ENCODE measurements around the gene UNC45B.
"Not testable (repeated sequence)": the region's sequence is repeated elsewhere in the genome, so short reads cannot be mapped to it uniquely, and the experiment has no call there.

The UNC45B gene

DNA sequence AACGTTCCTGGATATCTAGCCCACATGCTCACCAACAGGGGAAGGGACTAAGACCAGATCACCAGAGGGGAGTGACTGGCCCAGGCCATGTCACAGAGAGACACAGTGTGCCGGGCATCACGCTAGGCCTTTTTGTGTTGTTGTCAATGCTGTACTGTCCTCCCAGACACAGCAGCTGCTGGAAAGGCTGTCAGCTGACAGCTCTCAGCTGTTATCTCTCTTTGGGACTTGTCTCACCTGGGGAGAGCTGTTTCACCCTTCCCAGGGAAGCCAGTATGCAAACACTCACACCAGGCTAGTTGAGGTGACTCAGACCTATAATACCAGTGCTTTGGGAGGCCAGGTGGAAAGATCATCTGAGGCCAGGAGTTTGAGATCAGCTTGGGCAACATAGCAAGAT is 19.4 kb downstream of the UNC45B start:
- Mint-ChIP-seq H3K4me1 (peaks cover 31% of the 10 kb centered on the region), H3K27me3 (no peaks in the 10 kb centered on the region), H3K9me3 (no peaks in the 10 kb centered on the region), H3K36me3 (ENCODE audit: insufficient read depth) (peaks cover 4% of the 10 kb centered on the region), H3K27ac (ENCODE audit: low read depth) (no peak overlapping the region), H3K4me3 (no peak overlapping the region)
- DNase-seq (ENCODE audit: low spot score in 2 of 2), result no peak
- no peak for ATAC-seq (replicated peaks; ENCODE audit: extremely low read depth, poor library complexity, severe bottlenecking)

DNA sequence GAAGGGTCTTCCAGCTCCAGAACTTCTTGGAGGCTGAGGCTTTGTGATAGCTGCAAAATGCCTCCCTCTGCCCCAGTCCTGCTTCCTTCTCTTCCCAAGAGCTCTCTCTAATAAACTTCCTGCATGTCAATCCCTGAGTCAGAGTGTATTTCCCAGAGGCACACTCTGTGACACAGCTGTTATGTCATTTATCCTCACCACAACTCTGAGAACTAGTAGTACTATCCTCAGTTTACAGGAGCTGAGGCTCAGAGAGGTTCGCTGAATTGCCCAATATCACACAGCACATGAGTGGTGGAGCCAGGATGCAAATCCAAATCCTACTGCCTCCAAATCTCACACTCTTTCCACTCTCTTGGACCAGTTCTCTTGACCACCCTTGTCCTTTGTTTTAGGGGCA is 20.0 kb downstream of the UNC45B start:
- Mint-ChIP-seq H3K9me3 (no peaks in the 10 kb centered on the region), H3K27ac (ENCODE audit: low read depth) (no peak overlapping the region), H3K27me3 (no peaks in the 10 kb centered on the region), H3K4me1 (peaks cover 27% of the 10 kb centered on the region), H3K4me3 (no peak overlapping the region), H3K36me3 (ENCODE audit: insufficient read depth) (peaks cover 4% of the 10 kb centered on the region)
- no peak for DNase-seq (ENCODE audit: low spot score in 2 of 2)
- no peak for ATAC-seq (replicated peaks; ENCODE audit: extremely low read depth, poor library complexity, severe bottlenecking)

DNA sequence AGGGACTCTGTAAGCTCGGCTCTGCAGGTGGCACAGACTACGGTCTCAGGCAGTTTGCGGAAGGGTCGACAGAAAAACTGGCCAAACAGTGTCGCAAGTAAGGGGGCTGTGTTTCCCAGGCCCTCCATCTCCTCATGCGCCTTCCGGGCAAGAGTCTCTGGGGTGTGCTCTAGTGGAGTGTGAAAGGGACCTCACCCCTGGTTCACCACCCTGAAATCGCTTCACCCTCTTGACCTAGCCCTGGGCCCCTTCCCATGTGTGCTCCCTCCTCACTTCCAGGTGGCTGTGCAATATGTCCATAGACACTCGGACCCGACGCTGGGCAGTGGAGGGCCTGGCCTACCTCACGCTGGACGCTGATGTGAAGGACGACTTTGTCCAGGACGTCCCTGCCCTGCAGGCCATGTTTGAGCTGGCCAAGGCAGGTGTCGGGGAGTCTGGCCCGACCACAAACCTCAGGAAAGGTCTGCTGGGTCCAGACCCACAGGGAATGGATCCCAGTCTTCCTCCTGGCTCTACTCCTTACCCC is 22.3 kb downstream of the UNC45B start:
- ATAC-seq (replicated peaks; ENCODE audit: extremely low read depth, poor library complexity, severe bottlenecking) (no peak), DNase-seq (ENCODE audit: low spot score in 2 of 2) (no peak)
- H3K27me3 Mint-ChIP-seq, result no peaks in the 10 kb centered on the region
- no peak overlapping the region for H3K27ac Mint-ChIP-seq (ENCODE audit: low read depth)
- no peak overlapping the region for H3K4me3 Mint-ChIP-seq
- H3K9me3 Mint-ChIP-seq, result no peaks in the 10 kb centered on the region
- H3K36me3 Mint-ChIP-seq (ENCODE audit: insufficient read depth), result no peaks in the 10 kb centered on the region
- peaks cover 27% of the 10 kb centered on the region for H3K4me1 Mint-ChIP-seq

DNA sequence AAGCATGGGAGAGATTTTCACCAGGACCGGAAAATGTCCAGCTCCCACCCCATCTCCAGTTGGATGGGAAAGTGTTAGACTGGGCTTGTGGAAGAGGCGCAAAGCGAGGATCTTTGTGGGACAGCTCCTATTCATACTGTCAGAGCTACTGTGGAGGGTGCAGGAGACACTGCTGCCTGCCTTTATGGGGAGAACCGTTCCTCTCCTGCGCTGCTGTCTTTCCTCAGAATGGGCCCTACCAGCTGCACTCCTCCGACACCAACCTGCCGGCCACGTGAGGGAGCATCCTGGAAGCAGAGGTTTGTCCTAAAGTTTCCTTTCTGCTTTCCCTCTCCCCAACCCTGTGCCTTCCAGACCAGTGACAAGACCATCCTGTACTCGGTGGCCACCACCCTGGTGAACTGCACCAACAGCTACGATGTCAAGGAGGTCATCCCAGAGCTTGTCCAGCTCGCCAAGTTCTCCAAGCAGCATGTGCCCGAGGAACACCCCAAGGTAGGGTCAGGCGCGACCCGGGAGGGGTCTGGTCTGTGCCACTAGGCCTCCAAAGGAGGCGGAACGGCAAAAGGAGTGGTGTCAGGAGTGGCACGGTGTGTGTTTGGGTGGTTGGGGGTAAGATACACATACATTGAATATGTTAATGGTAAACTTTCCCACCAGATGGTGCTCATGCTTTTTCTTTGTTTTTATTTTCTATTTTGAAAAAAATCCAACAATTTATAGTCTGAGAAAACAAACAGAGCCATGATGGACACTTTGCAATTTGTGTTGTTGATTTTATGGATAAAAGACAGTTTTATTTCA is 23.6 kb downstream of the UNC45B start:
- H3K9me3 Mint-ChIP-seq, result no peaks in the 10 kb centered on the region
- peaks cover 33% of the 10 kb centered on the region for H3K4me1 Mint-ChIP-seq
- DNase-seq (ENCODE audit: low spot score in 2 of 2) (peak; percentile 23 to 28), ATAC-seq (replicated peaks; ENCODE audit: extremely low read depth, poor library complexity, severe bottlenecking) (peak; percentile 77)
- no peaks in the 10 kb centered on the region for H3K36me3 Mint-ChIP-seq (ENCODE audit: insufficient read depth)
- H3K4me3 Mint-ChIP-seq, result peak overlapping the region; percentile 45
- no peaks in the 10 kb centered on the region for H3K27me3 Mint-ChIP-seq
- peak overlapping the region; percentile 53 for H3K27ac Mint-ChIP-seq (ENCODE audit: low read depth)

DNA sequence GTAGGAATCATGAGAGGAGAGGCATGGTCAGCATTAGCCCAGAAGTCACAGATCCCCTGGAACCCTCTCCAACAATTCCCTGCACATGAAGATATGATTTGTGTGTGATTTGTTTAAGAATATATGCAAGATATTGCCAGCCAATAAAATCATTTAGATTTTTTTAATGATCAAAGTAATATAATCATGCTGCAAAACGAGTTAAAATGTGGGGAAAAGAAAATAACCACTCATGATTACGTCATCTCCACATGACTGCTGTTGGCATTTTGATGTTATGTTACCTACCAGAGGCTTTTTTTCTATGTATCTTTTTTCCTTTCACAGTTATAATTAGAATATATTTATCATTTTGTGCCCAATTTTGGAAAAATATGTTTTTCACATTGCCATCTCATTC is 24.2 kb downstream of the UNC45B start:
- Mint-ChIP-seq H3K9me3 (no peaks in the 10 kb centered on the region), H3K27me3 (no peaks in the 10 kb centered on the region), H3K4me1 (peaks cover 39% of the 10 kb centered on the region), H3K27ac (ENCODE audit: low read depth) (peak overlapping the region; percentile 53), H3K4me3 (peak overlapping the region; percentile 45), H3K36me3 (ENCODE audit: insufficient read depth) (no peaks in the 10 kb centered on the region)
- DNase-seq (ENCODE audit: low spot score in 2 of 2) (no peak), ATAC-seq (replicated peaks; ENCODE audit: extremely low read depth, poor library complexity, severe bottlenecking) (peak; percentile 73)

DNA sequence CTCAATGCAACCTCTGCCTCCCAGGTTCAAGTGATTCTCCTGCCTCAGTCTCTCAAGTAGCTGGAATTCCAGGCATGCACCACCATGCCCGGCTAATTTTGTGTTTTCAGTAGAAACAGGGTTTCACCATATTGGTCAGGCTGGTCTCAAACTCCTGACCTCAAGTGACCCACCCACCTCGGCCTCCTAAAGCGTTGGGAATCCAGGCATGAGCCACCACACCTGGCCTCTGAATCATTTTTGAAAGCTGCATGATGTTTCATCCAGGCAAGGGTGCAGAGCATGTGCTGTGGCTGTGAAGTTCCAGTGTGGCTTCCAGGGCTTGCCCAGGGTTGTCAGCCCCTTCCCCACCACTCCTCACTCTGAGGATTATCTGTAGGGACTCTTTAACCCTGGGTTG is 24.7 kb downstream of the UNC45B start:
- not testable (repeated sequence) for ATAC-seq (replicated peaks; ENCODE audit: extremely low read depth, poor library complexity, severe bottlenecking); H3K4me3 Mint-ChIP-seq; H3K36me3 Mint-ChIP-seq (ENCODE audit: insufficient read depth); H3K27ac Mint-ChIP-seq (ENCODE audit: low read depth); H3K27me3 Mint-ChIP-seq; DNase-seq (ENCODE audit: low spot score in 2 of 2); H3K9me3 Mint-ChIP-seq
- H3K4me1 Mint-ChIP-seq, result peaks cover 44% of the 10 kb centered on the region

DNA sequence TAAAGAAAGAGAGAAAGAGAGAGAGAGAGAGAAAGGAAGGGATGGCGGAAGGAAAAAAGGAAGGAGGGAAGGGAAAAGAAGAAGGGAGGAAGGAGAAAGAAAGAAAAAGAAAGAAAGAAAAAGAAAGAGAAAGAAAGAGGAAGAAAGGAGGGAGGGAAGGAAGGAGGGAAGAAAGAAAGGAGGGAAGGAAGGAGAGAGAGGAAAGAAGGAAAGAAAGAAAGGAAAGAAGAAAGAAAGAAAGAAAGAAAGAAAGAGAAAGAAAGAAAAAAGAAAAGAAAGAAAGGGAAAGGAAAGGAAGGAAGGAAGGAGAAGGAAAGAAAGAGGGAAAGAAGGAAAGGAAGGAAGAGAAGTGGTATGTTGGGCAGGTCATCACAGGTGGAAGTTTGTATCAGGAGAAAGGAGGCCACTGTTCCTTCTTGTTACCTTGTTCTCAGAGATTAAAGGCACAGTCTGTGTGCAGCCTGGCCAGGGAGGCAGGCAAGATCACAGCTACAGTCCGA is 27.3 kb downstream of the UNC45B start:
- H3K27ac Mint-ChIP-seq (ENCODE audit: low read depth), result peak overlapping the region; percentile 85
- no peak overlapping the region for H3K4me3 Mint-ChIP-seq
- peaks cover 10% of the 10 kb centered on the region for H3K36me3 Mint-ChIP-seq (ENCODE audit: insufficient read depth)
- H3K9me3 Mint-ChIP-seq, result no peaks in the 10 kb centered on the region
- ATAC-seq (replicated peaks; ENCODE audit: extremely low read depth, poor library complexity, severe bottlenecking), result no peak
- DNase-seq (ENCODE audit: low spot score in 2 of 2), result no peak
- H3K27me3 Mint-ChIP-seq, result no peaks in the 10 kb centered on the region
- H3K4me1 Mint-ChIP-seq, result peaks cover 62% of the 10 kb centered on the region

DNA sequence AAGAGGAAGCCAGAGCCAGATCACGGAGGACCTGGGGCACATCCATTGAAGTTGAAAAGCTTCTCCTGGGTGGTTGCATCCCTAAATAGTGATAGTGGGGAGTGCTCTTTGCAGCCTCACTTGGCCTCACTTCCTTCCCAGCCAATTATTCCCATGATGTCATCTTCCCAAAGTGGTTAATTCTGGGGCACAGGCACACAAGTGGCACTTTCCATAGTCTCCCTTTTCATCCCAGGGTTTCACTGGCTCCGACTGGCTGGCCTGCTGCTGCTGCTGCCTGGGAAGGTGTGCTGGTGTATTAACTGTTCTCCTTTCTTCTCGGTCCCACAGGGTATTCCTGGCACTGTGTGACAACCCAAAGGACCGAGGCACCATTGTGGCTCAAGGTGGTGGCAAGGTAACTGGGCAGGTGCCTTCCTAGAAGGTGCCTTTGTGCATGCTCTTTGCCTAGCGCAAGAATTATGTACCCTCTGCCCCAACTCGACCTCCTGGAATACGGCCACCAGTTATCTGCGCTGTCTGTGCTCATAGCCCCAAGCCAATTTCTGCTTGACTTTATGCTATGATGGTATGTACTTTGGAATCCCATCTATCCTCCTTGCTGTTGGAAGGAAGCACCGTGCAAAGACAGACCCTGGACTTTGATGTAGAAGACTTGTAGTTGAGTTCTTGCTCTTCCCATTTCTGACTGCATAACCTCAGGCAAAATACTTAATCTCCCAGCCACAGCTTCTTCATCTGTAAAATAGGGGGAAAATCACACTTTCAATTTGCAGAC is 28.2 kb downstream of the UNC45B start:
- H3K27ac Mint-ChIP-seq (ENCODE audit: low read depth), result peak overlapping the region; percentile 97
- H3K27me3 Mint-ChIP-seq, result no peaks in the 10 kb centered on the region
- H3K36me3 Mint-ChIP-seq (ENCODE audit: insufficient read depth), result peaks cover 10% of the 10 kb centered on the region
- ATAC-seq (replicated peaks; ENCODE audit: extremely low read depth, poor library complexity, severe bottlenecking) (no peak), DNase-seq (ENCODE audit: low spot score in 2 of 2) (peak in 1 of 2 donors; percentile 8)
- H3K4me3 Mint-ChIP-seq, result no peak overlapping the region
- H3K4me1 Mint-ChIP-seq, result peaks cover 68% of the 10 kb centered on the region
- no peaks in the 10 kb centered on the region for H3K9me3 Mint-ChIP-seq

DNA sequence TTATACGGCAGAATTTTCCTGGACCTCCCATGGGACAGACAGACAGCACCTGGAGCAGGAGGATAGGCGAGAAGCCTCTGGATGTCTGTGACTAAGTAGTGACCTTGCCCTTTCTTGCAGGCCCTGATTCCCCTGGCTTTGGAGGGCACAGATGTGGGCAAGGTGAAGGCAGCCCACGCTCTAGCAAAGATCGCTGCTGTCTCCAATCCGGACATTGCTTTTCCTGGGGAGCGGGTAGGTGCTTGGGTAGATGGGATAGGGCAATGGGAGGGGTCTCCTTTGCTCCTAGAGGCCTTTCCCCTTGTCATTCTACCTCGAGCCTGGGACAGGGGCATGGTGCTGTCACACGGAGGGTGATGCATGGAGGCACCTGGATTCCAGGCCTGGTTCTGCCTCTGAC is 29.3 kb downstream of the UNC45B start:
- H3K4me1 Mint-ChIP-seq, result peaks cover 61% of the 10 kb centered on the region
- peak overlapping the region; percentile 97 for H3K27ac Mint-ChIP-seq (ENCODE audit: low read depth)
- peaks cover 12% of the 10 kb centered on the region for H3K36me3 Mint-ChIP-seq (ENCODE audit: insufficient read depth)
- H3K9me3 Mint-ChIP-seq, result no peaks in the 10 kb centered on the region
- peak overlapping the region; percentile 63 for H3K4me3 Mint-ChIP-seq
- DNase-seq (ENCODE audit: low spot score in 2 of 2), result no peak
- H3K27me3 Mint-ChIP-seq, result no peaks in the 10 kb centered on the region
- no peak for ATAC-seq (replicated peaks; ENCODE audit: extremely low read depth, poor library complexity, severe bottlenecking)

DNA sequence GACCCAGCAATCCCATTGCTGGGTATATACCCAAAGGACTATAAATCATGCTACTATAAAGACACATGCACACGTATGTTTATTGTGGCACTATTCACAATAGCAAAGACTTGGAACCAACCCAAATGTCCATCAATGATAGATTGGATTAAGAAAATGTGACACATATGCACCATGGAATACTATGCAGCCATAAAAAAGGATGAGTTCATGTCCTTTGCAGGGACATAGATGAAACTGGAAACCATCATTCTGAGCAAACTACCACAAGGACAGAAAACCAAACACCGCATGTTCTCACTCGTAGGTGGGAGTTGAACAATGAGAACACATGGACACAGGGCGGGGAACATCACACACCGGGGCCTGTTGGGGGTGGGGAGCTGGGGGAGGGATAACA is 31.8 kb downstream of the UNC45B start:
- H3K4me3 Mint-ChIP-seq; ATAC-seq (replicated peaks; ENCODE audit: extremely low read depth, poor library complexity, severe bottlenecking); H3K27me3 Mint-ChIP-seq; H3K9me3 Mint-ChIP-seq; DNase-seq (ENCODE audit: low spot score in 2 of 2); H3K27ac Mint-ChIP-seq (ENCODE audit: low read depth): not testable (repeated sequence)
- peaks cover 12% of the 10 kb centered on the region for H3K36me3 Mint-ChIP-seq (ENCODE audit: insufficient read depth)
- H3K4me1 Mint-ChIP-seq, result peaks cover 68% of the 10 kb centered on the region

DNA sequence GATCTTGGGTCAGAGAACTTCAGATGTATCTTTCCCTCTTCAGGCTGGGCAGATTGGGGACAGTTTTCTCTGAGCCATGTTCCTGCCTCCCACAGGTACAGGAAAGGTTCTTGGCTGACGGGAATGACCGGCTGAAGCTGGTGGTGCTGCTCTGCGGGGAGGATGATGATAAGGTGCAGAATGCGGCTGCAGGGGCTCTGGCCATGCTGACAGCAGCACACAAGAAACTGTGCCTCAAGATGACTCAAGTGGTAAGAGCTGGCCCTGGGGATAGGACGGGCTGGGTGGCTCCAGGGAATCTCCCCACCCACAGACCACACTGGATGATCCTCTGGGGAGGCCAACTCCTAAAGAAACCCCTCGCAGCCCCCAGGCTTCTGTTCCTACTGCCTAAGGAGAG is 35.7 kb downstream of the UNC45B start:
- Mint-ChIP-seq H3K4me3 (no peak overlapping the region), H3K9me3 (no peaks in the 10 kb centered on the region), H3K27me3 (no peaks in the 10 kb centered on the region), H3K27ac (ENCODE audit: low read depth) (no peak overlapping the region), H3K4me1 (peaks cover 56% of the 10 kb centered on the region), H3K36me3 (ENCODE audit: insufficient read depth) (peaks cover 2% of the 10 kb centered on the region)
- no peak for ATAC-seq (replicated peaks; ENCODE audit: extremely low read depth, poor library complexity, severe bottlenecking)
- DNase-seq (ENCODE audit: low spot score in 2 of 2), result no peak

DNA sequence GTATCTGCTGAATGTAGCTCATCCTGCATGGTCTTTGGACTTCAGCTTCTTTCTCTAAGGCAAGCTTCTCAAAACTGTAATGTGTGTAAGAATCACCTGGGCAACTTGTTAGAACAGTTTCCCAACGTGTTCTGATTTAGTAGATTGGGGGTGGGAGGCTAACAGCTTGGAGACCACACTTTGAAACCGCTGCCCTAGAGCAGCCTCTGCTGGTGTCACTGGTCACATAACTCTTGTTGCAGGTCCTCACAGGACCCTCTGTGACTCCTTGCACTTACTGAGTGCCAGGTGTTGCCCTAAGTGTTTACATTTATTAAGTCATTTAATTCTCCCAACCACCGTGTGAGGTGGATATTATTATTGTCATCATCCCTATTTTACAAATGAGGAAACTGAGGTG is 36.7 kb downstream of the UNC45B start:
- H3K4me1 Mint-ChIP-seq, result peaks cover 55% of the 10 kb centered on the region
- no peak for ATAC-seq (replicated peaks; ENCODE audit: extremely low read depth, poor library complexity, severe bottlenecking)
- H3K9me3 Mint-ChIP-seq, result no peaks in the 10 kb centered on the region
- H3K36me3 Mint-ChIP-seq (ENCODE audit: insufficient read depth), result peaks cover 2% of the 10 kb centered on the region
- H3K27me3 Mint-ChIP-seq, result no peaks in the 10 kb centered on the region
- H3K27ac Mint-ChIP-seq (ENCODE audit: low read depth), result no peak overlapping the region
- DNase-seq (ENCODE audit: low spot score in 2 of 2), result no peak
- no peak overlapping the region for H3K4me3 Mint-ChIP-seq
